Inflammatory macrophage treated with lipopolysaccharide for 4 hours (primary cell): ENCODE data around the gene SYCP2.

Experiments used
- DNase-seq: peaks from one replicate; pipeline ENCODE4 v3.0.0-alpha.2; 2020

Gene SYCP2

DNA sequence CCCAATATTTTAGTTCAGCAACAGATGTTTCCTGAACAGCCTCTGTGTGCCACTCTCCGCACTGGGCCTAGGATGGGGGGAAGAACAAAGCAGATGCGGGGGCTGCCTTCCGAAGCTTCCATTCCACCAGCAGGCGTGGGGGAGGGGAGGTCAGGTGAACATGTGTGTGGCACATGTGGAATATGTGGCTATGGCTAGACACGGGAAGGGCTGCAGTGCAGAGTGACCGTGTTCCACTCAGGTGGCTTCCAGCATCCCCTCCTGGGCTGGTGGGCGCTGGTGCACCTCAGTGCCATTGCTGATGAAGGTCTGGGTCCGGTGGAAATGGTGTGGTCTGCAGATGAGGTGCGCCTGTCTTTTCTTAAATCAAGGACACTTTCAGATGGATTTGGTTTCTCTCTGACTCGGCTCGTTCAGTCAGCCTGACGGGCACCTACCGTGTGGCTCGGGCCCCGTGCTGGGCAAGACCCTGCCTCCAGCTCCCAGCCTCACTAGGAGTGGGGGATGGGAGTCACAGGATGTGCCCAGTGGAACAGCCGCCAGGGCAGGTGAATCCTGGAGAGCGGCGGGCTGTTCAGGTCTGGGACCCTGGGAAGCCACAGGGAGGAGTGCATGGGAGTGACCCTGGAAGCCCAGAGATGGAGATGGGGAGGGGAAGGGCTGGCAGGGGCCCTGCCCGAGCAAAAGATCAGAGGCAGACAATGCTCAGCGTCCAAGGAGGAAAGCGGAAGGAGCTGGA lies 111.0 kb downstream of the SYCP2 start:
- no peak for DNase-seq

DNA sequence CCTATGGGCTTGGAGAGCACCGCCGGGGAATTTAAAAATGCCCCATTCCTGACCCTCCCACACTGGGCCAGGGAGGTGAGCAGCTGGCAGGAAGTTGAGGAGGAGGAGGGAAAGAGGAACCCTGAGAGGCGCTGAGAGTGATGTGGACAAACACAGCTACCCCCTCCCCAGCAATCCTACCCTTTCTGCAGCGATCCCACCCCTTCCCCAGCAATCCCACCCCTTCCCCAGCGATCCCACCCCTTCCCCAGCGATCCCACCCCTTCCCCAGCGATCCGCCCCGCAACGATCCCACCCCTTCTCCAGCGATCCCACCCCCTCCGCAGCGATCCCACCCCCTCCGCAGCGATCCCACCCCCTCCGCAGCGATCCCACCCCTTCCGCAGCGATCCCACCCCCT lies 111.6 kb downstream of the SYCP2 start:
- no peak for DNase-seq

DNA sequence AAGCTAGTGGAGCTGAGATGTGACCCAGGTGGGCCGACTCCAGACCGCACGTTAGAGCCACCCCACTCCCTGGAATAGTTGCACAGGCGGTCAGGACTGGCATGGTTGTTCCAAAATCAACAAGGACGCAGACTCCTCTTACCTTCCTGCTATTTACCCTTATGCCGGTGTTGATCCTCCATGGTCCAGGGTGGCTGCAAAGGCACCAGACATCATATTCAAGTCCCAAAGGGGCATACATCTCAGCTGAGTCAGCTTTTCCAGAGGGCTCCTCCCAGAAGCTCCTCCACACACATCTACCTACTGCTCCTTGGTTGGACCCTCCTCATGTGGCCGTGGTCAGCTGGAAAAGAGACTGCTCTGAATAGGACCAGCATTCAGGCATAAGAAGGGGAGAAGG lies 112.2 kb downstream of the SYCP2 start:
- no peak for DNase-seq

DNA sequence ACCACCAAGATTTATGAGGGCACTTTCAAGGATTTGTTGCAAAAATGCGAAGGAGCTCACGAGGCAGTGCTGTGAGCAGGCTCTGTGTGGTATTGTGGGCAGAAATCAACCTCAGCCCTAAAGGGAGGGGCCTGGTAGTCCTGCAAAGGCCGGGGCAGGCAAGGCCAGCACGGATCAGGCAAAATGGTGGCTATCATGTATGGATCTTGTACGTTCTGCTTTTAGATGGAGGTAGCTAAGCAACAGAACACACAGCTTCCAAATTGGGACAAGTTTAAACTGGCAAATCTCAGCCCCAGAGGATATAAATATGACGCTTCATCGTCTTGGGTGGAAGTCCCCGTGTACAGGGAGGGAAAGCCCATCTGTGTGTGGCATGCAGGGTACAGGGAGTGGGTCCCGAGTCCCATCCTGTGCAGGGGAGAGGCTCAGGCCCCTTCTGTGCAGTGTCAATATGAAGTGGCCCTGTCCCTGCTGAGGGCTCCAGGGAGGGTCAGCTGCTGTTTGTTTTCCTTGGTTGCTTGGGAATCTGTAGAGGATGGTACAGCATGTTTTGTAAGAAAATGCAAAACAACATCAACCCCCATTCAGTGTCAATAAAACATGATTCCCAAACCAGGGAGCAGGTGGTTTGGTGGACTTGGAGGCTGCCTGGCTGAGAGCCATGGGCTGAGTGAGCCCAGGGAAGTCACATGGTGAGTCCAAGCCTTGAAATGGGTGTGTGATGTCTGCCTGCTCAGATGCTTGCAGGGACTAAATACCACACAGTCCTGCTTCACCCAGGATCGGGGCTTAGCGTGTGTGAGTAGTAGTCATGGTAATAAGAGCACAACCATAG lies 113.0 kb downstream of the SYCP2 start:
- DNase-seq = no peak

DNA sequence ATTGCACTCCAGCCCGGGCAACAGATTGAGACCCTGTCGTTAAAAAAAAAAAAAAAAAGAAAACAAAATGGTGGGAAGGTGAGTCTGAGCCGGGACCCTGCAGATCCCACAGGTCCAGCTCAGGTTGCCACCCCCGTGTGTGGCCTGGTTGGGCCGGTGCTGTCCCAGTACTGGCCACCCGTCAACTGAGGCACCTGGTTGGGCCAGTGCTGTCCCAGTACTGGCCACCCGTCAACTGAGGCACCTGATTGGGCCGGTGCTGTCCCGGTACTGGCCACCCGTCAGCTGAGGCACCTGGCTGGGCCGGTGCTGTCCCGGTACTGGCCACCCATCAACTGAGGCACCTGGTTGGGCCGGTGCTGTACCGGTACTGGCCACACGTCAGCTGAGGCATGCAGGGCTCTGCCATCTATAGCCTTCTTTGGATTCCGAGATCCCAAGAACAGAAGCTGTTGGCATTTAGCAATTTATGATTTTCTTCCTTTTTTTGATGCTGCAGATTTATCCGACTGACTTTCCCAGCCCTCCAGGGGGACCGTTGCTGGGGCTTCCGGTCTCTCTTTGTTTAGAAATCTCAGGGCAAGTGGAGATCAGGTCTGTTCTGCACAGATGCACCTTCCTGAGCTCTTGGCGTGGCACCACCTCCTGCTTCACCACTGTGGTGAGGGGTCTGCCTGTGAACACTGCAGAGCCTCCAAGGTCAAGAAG lies 113.8 kb downstream of the SYCP2 start:
- no peak for DNase-seq

DNA sequence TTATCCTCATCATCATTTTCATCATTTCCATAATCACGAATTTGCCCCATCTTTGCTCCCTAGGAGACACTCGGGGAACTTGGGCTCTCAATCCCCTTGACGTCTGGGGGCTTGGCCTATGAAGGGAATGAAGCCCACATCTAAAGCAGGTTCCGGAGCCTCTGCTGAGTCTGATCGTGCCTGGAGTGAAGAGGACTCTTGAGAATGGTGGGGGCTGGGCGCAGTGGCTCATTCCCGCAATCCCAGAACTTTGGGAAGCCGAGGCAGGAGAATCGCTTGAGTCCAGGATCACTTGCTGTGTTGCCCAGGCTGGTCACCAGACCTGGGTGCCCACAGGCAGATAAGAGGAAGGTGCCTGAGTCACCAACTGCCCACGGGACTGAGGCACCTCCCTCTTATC lies 114.5 kb downstream of the SYCP2 start:
- no peak for DNase-seq

DNA sequence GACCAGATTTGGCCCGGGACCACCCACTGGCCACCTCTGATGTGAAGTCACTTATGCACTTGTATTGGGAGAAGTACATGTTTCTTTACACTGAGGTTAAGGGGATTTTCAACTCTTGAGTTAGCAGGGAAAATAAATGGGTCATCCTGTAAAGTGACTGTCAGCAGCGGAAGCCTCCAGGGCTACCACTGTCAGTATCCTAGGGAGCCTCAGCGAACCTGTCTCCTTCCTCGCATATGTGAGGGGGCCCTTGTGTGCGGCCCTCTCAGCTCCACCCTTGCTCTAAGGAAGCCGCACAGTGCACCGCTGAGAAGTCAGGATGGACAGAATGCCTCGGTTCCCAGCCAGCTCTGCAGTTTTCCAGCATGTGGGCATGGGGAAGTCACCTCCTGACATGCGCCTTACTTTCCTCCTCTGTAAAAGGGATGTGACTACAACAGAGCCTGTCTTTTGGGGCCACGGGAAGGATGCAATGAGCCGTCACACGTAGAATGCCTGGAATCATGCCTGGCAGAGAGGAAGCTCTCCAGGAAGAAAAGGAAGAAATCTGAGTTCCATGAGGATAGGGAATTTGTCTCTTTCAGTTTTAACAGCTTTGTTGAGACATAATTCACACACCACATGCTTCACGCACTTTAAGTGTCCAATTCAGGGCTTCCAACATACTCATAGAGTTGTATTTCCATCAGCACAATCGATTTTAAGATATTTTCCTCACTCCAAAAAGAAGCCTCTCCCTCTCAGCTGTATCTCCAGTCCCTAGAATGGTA lies 115.4 kb downstream of the SYCP2 start:
- DNase-seq = no peak

DNA sequence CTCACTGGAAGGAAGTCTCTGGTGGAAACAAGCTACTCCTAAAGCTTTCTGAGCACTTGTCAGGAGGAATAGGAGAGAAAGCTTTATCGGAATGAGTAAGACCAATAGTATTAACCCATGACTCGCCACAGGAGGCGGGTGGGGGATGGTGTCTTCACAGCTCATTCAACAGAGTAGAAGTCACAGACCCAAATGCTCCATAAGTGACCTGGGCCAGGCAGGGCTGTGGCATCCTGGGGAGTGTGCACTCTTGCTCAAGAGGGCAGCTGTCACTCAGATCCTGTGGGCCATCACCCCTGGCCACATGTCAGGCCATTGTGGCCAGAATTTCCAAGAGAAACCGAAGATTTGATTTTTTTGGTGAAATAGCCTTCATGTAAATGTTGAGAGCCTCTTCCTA lies 116.0 kb downstream of the SYCP2 start:
- no peak for DNase-seq

DNA sequence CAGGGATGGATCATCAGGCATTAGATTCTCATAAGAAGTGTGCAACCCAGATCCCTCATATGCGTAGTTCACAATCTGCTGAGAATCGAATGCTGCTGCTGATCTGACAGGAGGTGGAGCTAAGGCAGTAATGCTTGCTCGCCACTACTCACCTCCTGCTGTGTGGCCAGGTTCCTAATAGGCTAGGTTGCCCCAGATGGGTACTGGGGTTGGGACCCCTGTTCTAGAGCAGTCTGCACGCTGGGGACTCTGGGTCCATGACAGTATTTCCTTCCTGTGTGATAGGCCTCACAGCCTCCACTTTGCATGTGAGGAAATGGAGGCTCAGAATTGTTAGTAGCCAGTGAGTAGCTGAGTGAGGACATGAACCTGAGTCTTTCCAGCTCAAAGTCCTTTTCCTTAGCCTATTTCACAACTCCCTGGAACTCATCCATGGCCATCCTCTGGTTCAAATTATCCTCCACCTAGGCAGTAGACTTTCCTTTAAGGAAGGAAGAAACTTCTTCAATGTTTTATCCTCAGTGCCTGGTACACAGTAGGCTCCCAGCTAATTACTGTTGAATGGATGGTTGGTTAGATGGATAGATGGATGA lies 117.2 kb downstream of the SYCP2 start:
- DNase-seq = no peak

DNA sequence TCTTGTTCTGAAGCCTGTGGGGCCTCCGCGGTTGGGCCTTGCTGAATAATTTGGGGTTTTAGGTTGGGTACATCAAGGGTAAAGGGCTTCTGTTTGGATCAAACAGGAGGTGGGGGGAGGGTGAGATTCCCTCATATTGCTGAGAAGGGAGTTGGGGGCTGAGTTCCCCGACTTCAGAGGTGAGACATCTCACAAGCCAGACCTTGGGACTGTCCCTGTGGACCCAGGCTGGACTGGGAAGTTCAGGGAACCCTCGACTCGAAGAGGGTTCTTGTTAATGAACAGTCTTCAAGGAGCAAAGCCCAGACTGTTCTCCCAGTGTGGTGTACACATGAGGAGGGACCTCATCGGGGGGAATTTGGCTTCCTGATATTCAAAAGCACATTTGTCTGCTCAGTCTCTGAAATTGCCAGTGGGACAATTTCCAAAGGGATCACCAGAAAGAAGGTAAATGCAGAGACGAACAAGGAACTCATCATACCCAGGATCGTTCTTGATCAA lies 118.5 kb downstream of the SYCP2 start:
- DNase-seq = no peak

DNA sequence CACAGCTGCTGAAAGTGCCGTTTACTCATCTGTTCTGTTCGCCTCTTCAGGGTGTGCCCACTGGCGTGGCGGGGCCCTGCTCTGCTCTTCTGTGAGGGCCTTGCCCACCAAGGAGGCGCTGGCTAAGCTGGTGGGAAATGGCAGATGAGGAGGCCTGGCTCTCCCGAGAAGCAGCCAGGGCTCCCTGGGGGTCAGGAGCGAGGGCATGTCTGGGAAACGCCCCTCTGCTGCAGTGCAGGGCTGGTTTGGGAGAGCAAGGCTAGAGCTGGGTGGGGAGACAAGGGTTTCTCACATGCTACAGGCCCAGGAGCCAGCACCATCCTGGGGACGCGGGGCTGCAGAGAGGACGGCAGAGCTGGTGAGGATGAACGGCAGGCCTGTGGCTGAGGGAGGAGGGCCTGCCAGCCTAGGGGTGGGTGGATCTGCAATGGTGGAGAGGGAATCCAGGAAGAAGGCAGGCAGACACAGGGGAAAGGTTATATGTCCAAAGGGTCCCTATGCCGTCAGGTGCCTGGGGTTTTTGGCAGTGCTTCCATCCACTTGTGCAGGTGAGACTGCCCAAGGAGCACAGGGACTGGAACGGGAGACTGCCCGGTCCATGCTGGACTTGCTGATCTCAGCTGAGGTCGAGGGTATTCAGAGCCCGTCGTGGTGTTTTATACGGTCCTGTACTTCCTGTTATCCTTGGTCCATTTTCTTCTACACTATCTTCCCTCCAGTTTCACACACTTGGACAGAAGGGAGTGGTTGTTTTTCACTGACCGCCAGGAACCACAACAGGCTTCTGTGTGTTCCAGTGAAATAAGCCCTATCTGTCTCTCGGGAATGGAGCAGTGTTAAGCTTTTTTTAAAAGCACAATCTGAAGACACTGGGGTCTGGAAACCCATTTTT lies 119.2 kb downstream of the SYCP2 start:
- DNase-seq = no peak
